ENCODE measurements around the gene CPAMD8. TPM values are rescaled to one million over a fixed set of nuclear protein-coding genes. Genes with fewer than 3 reads are reported as not detected.

Gene CPAMD8
- total and polyA plus RNA-seq, 9 of the 15 experiments (the other 6 are each of a cell fraction or from before 2014, with no cell fraction given): 0.20 to 2.1 (median 1.3) TPM

DNA sequence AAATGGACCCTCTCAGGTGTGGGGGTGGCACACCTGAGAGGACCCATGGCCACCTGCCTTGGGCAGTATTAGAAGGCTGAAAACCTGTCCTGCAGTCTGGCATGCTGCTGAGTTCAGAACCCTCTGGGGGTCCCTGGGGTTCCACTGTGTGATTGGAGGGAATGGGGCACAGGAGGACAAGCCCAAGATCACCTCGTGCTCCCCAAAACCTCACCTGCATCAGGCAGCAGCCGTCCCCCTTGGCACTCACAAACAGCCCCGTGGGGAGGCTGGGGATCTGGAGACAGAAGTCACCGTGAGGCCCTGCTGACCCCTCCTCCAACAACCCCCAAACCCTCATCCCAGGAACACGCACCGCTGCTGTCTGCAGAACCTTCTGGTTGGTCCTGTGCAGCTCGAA lies 123.3 kb downstream of the CPAMD8 start:
- H3K9ac ChIP-seq (ENCODE audit: insufficient read depth in 1 of 2, low read depth in 2 of 2, low read length in 2 of 2): no peak overlapping the region
- no peak for DNase-seq (ENCODE audit: extremely low read depth in 1 of 4, low spot score in 3 of 4)
- H3K27me3 ChIP-seq (ENCODE audit: control insufficient read depth in 2 of 2, insufficient read depth in 2 of 2, low read length in 2 of 2): peaks cover 0 to 14% of the 10 kb centered on the region in 2 experiments; a peak in 2 of 5 replicates
- TF ChIP-seq, protein P1, sequence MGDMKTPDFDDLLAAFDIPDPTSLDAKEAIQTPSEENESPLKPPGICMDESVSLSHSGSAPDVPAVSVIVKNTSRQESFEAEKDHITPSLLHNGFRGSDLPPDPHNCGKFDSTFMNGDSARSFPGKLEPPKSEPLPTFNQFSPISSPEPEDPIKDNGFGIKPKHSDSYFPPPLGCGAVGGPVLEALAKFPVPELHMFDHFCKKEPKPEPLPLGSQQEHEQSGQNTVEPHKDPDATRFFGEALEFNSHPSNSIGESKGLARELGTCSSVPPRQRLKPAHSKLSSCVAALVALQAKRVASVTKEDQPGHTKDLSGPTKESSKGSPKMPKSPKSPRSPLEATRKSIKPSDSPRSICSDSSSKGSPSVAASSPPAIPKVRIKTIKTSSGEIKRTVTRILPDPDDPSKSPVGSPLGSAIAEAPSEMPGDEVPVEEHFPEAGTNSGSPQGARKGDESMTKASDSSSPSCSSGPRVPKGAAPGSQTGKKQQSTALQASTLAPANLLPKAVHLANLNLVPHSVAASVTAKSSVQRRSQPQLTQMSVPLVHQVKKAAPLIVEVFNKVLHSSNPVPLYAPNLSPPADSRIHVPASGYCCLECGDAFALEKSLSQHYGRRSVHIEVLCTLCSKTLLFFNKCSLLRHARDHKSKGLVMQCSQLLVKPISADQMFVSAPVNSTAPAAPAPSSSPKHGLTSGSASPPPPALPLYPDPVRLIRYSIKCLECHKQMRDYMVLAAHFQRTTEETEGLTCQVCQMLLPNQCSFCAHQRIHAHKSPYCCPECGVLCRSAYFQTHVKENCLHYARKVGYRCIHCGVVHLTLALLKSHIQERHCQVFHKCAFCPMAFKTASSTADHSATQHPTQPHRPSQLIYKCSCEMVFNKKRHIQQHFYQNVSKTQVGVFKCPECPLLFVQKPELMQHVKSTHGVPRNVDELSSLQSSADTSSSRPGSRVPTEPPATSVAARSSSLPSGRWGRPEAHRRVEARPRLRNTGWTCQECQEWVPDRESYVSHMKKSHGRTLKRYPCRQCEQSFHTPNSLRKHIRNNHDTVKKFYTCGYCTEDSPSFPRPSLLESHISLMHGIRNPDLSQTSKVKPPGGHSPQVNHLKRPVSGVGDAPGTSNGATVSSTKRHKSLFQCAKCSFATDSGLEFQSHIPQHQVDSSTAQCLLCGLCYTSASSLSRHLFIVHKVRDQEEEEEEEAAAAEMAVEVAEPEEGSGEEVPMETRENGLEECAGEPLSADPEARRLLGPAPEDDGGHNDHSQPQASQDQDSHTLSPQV (IDR thresholded peaks at IDR 0.05): no peak
- no peak for TF ChIP-seq NFIX (CRISPR knock-in tag; IDR thresholded peaks at IDR 0.05; ENCODE audit: low read depth)
- TF ChIP-seq KLF16 (IDR thresholded peaks at IDR 0.05): no peak
- peaks cover 0 to 17% of the 10 kb centered on the region in 2 experiments; a peak in 3 of 5 replicates for H3K4me1 ChIP-seq (replicated peaks in 1 of 2; ENCODE audit: control insufficient read depth in 2 of 2, insufficient read depth in 2 of 2, low read length in 2 of 2)
- H3K79me2 ChIP-seq (ENCODE audit: control insufficient read depth, insufficient read depth, low read length): no peaks in the 10 kb centered on the region
- WGBS (ENCODE audit: insufficient coverage, low coverage, missing lambda C conversion rate): 11% methylated on average over 7 of the region's 7 CpGs
- FAIRE-seq: no peak
- no TSS peak for BruUV-seq (replicated peaks)
- POLR2A ChIA-PET: no interaction called here
- intact Hi-C loops (cut with micrococcal nuclease): no loop called here
- no peaks in the 10 kb centered on the region for H3K9me1 ChIP-seq (ENCODE audit: control insufficient read depth, insufficient read depth, low read length)
- H3K36me3 ChIP-seq (ENCODE audit: control insufficient read depth, insufficient read depth, low read length): no peaks in the 10 kb centered on the region
- CTCF ChIA-PET (ENCODE audit: low intra/inter-chr PET ratio): no interaction called here
- no peaks in the 10 kb centered on the region for H3K9me3 ChIP-seq (replicated peaks; ENCODE audit: control insufficient read depth, insufficient read depth, low read depth, low read length)
- no peak overlapping the region for H2AFZ ChIP-seq (ENCODE audit: low read depth, low read length)
- H3K4me3 ChIP-seq: no peak overlapping the region
- ATAC-seq: no peak
- in situ Hi-C loops (cut with MboI): no loop called here
- H4K20me1 ChIP-seq (replicated peaks; ENCODE audit: control insufficient read depth, insufficient read depth, low read length): no peaks in the 10 kb centered on the region
- no peak overlapping the region for H3K4me2 ChIP-seq (ENCODE audit: insufficient read depth, low read length)
- no peak overlapping the region for H3K27ac ChIP-seq (ENCODE audit: extremely low read depth, low read depth, low read length)
